ENCODE data around the gene CFAP65.

CFAP65 gene

DNA sequence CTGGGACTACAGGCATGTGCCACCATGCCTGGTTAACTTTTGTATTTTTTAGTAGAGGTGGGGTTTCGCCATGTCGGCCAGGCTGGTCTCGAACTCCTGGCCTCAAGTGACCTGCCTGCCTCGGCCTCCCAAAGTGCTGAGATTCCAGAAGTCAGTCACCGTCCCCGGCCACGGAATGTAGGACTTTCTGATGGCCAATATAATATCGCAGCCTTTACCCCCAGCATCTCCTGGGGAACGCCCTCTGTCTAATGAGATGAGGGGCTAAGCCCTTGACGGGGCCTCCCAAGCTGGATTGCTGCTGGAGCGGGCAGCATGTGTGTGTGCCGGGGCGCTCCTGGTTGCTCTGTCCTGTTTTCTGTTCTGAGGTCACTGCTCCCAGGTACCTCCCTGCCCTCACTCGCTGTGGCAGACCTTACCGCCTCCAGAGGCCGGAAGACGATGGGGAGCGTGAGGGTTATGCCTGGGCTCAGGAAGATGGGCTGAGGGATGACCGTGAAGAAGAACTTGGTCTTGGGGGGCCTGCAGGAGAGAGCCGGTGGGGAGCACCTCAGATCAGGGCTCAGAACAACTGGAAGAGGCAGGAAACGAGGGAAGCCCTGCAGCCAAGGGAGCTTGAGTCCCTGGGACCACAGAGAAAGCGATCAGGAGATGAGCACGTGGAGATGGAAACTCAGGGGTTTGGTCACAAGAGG is 9.1 kb downstream of the CFAP65 start:
- no peak for DNase-seq (ENCODE audit: low read depth in 4 of 4, low spot score in 1 of 4)

- DNase-seq (ENCODE audit: low read depth in 4 of 4, low spot score in 1 of 4): no peak
These were observed 10.1 kb downstream of the CFAP65 start for GRCh38 chr2:219031005-219031738.

GRCh38 chr2:219030177-219030940 is 11.0 kb downstream of the CFAP65 start:
- DNase-seq (ENCODE audit: low read depth in 4 of 4, low spot score in 1 of 4): no peak

DNA sequence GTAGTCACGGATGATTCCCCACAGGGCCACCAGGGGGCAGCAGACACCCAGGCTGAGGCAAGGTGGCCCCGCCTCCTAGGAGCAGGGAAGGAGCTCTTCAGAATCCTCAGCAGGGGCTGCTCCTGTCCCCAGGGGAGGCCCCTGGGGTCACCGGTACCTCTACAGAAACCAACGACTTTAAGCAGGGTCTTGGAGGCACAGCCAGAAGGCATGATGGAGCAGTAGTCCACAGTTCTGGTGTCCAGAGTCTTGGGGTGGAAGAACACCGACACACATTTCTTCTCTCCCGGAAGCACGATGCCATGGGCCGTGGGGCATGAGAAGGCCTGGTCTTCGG is 11.5 kb downstream of the CFAP65 start:
- DNase-seq (ENCODE audit: low read depth in 4 of 4, low spot score in 1 of 4): peak; percentile 52 to 69 (median 59)

DNA sequence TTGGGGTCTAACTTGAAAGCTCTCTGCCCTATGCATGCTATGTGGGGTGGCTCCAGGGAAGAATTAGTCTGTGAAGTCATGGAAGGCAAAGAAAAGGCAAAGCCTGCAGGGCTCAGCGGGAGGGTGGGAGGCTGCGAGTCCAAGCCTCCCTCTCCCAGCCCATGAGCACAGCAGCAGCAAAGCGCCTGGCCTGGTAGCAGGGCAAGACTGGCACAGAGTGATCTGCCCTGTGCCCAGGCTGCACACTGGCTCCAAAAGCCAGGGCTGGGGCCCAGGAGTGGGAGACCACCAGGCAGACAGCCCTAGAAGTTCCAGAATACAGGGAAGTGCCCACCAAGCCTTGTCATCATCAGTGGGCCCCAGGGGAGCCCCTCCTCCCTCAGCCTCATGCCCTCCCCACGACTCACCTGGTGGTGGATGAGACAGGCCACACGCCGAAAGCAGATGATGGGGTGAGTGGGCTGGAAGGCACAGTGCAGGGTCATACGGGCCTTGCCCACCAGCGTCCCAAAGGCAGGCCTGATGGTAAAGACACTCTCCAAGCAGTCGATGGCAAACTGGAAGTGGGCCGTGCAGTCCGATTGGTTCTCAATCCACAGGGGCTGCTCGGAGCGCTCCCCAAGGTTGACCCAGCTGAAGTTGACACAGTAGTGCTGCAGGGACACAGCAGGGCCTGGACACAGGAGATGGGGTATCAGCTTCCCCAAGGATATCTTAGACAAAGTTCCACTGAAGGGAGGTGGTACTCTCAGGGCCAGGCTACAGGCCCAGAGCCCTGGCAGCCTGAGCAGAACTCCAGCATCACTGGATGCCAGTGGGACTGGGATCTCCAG is 12.1 kb downstream of the CFAP65 start:
- no peak for DNase-seq (ENCODE audit: low read depth in 4 of 4, low spot score in 1 of 4)

DNA sequence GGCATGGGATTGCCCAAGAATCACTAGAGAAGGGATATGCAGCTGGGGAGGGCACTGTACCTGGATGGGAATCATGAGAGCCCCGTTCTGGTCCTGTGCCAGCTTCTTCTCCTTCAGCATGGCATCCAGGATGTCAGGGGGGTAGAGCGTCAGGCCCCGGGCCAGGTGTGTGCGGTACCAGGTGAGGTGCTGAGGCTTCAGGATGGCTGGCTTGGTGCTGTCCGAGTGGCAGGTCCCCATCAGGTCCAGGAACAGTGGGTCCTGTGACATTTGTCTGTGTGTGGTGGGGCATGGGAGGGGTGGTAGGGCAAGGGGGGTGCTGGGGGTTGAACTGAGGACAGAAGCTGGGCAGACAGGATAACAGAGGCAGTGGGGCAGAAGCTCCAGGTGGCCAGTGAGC is 13.2 kb downstream of the CFAP65 start:
- no peak for DNase-seq (ENCODE audit: low read depth in 4 of 4, low spot score in 1 of 4)

DNA sequence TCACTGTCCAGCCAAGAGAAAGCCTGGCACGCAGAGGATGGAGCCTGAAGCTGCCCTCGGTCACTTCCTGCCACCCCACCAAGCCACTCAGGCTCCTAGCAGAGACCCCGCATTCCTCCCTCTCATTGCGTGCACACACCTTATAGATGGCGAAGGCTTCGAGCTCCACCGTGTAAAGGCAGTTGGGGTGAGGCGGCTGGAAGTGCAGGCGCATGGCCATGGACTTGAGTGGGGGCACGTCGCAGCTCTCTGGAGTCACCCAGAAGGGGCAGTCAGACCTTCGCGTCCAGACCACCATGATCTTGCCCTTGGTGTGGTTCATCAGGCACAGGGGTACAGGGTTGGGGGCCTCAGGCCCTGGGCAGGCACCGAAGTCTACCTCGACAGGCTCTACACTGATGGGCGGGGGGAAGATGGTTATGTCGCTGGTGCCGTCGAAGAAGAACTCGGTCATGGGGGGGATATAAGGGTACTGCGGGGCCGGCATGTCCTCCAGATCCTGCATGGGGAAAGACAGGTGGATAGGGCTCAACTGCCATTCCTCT is 13.7 kb downstream of the CFAP65 start:
- DNase-seq (ENCODE audit: low read depth in 4 of 4, low spot score in 1 of 4): no peak

DNA sequence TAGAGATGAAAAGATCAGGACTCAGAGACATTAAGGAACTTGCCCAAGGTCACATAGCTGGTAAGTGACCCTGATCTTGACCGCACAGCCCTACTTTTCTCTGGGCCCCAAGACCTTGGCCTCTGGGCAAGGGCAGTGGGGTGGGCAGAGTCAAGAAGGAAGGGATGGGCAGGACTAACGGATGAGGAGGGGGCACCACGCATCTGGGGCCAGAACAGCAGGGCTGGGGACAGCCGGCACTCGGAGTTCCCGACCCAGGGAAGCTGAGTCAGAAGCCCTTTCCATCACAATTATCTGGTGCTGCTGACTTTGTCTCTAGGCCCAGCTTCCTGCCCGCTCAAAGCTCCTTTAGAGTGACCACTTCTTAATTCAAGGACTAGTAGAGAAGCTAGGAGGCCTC is 14.4 kb downstream of the CFAP65 start:
- no peak for DNase-seq (ENCODE audit: low read depth in 4 of 4, low spot score in 1 of 4)

- no peak for DNase-seq (ENCODE audit: low read depth in 4 of 4, low spot score in 1 of 4)
These were observed 15.4 kb downstream of the CFAP65 start for GRCh38 chr2:219025637-219026585.

- no peak for DNase-seq (ENCODE audit: low read depth in 4 of 4, low spot score in 1 of 4)
These were observed 17.3 kb downstream of the CFAP65 start for GRCh38 chr2:219024059-219024458.

- no peak for DNase-seq (ENCODE audit: low read depth in 4 of 4, low spot score in 1 of 4)
These were observed 18.2 kb downstream of the CFAP65 start for GRCh38 chr2:219023045-219023605.

DNA sequence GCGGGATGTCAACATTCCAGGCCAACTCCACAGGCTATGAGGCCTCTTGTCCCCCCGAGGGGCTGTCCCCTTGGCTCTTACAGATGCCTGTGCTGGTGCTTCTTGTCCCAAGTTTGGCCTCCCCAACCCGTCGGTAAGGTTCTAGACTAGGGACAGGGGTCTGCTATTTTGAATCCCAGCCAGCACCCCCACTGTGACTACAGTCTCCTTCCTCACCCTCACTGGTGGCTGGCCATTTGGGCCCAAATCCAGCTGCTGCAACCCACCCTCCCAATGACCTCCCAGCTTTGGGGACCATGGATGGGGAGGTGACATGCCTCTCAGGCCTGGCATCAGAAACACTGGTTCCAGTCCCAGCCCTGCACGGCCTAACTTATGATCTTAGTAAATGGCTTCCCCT is 18.7 kb downstream of the CFAP65 start:
- no peak for DNase-seq (ENCODE audit: low read depth in 4 of 4, low spot score in 1 of 4)

- DNase-seq (ENCODE audit: low read depth in 4 of 4, low spot score in 1 of 4): no peak
These were observed 19.3 kb downstream of the CFAP65 start for GRCh38 chr2:219022041-219022440.

DNA sequence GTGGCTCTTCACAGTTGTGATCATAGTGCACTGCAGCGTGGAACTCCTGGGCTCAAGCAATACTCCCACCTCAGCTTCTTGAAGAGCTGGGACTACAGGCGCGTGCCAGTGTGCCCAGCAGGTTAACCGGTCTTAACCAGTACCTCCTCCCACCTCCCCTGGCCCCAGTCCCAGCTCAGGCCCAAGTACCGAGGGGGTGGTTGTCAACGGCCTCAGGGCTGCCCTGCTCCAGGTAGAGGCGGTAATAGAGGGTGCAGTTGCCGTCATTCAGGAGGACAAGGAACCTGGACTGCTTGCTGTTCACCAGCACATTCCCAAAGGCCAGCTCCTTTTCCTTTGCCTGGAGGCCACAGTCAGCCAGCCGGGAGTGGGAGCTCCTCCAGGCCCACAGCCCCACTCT is 19.7 kb downstream of the CFAP65 start:
- DNase-seq (ENCODE audit: low read depth in 4 of 4, low spot score in 1 of 4): no peak

DNA sequence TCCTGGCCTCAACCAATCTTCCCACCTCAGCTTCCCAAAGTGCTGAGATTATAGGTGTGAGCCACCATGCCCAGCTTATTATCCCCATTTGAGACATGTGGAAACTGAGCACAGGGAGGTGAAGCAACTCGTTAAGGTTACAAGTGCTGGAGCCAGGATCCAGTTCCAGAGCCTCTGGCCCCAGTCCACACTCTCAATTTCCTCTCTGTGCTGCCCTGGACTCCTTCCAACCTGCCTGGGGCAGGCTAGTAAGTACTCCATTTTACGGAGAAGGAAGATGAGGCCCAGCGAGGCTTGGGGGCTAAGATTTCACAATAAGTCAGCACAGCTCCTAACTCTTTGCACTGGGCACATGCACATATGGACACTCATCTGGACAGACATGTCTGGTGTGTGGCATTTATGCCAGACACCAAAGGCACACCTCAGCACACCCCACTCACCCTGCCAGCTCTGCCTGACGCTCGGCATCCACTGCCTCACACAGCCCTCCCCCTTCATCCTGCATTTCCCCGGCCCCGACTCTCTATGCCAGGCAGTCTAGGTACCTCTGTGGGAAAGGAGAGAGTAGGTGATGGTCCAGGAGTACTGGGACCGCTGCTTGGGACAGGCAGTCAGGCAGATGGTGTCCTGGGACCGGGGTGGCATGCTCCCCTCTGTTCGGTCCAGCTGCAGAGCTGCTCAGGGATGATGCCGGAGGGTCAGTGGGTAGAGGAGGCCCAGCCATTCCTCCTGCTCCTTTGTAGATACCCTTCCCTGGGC is 20.5 kb downstream of the CFAP65 start:
- no peak for DNase-seq (ENCODE audit: low read depth in 4 of 4, low spot score in 1 of 4)

DNA sequence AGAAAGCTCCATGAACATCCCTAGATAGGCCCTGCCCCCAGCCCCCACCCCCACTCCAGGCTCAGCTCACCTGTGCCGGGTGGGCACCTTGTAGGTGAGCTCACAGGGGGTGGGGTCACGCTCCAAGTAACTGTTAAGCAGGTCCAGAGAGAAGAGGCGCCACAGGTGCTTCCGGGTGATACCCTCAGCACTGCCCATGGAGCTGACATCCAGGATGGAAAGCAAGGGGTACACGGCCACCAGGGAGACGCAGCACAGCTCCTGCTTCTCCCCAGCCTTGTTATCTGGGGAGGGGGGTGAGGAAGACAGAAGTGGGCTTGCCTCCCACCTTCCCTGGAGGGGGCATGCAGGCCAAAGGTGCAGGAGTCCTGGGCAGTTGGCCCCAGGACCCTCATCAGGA is 21.9 kb downstream of the CFAP65 start:
- no peak for DNase-seq (ENCODE audit: low read depth in 4 of 4, low spot score in 1 of 4)

DNA sequence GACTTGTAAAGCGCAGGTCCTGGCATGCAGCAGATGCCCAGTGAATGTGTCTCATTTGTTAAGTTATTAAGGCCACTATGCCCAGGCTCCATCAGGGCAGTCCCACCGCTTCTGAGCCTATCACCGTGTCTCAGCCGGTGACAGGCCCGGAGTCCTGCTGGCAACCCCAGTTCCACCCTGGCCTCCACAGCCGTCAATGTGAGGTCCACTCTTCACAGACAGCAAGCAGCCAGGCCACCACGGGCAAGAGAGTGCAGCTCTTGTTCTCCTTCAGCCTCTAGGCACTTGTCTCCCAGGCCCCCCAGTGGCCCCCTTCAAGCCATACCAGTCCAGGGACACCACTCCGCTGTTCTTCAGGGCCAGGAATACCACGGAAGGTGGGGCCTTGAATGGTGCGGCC is 22.6 kb downstream of the CFAP65 start:
- no peak for DNase-seq (ENCODE audit: low read depth in 4 of 4, low spot score in 1 of 4)

DNA sequence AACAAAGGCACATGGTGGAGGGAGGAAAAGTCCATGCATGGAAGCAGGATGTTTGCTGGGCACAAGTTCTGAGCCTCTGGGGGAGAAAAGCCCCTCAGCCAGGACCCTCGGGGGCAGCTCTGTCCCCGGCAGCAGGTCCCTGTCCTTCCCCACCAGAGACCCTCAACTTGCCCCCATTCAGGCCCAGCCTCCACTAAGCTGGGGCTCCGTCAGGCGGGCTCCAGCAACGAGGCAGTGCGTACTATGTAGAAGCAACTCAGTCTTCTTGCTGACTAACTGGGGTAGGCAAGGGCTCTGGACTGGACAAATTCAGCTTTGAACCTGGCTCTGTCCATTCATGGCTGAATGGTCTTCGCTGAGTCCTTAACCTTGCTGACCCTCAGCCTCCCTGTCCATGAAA is 23.0 kb downstream of the CFAP65 start:
- DNase-seq (ENCODE audit: low read depth in 4 of 4, low spot score in 1 of 4): no peak

All from stimulated activated CD4-positive, alpha-beta T cell treated with anti-CD3 and anti-CD28 coated beads, Interleukin-1b, Interleukin-23, amount 100 ng/mL, for 24 hours (primary cell).